A549 (cell line): ENCODE results near the gene FOXP1. TPM values are rescaled to one million over a fixed set of nuclear protein-coding genes. Genes with fewer than 3 reads are reported as not detected.

Experiments used
- ATAC-seq, 2 experiments: fragments of 200-7000 bp in 1 of 2; fragments of >200 bp in 1 of 2; cut with Nextera tagmentation in 1 of 2; cut with Tn5 transposase in 1 of 2; 3 replicates each; pipeline versions ENCODE4 v1.8.0 to v1.9.1; 2018 to 2020; ENCODE audit warnings: mild to moderate bottlenecking in 1 of 2, moderate library complexity in 1 of 2
- CTCF ChIA-PET: fragments of 300-600 bp; sonication (Branson Sonifier 250); formaldehyde crosslinking; extraction: SDS; loops from one replicate; lab custom pipeline; 2021; ENCODE audit warnings: antibody characterized with exemption, inconsistent platforms; lab: Yijun Ruan, JAX
- POLR2A ChIA-PET: fragments of 350-600 bp; formaldehyde crosslinking; extraction: SDS; loops from one replicate; lab custom pipeline; 2021; ENCODE audit warnings: antibody characterized with exemption, inconsistent platforms; lab: Yijun Ruan, JAX
- DNase-seq, 2 experiments: peaks; one replicate each; pipeline versions ENCODE4 v3.0.0 to v3.0.0-alpha.2; 2011 to 2016; ENCODE audit warnings: low read depth in 1 of 2, low spot score in 1 of 2
- FAIRE-seq: peaks from 2 replicates; lab custom pipeline; 2011; peaks lifted over from hg19 to GRCh38; lab: Jason Lieb, UNC
- H3K27ac ChIP-seq, 2 experiments: fragments of >200 bp; sonication (Bioruptor Twin); formaldehyde crosslinking; 3 replicates each; pipeline ENCODE4 v1.5.1; 2016 to 2017
- H3K4me1 ChIP-seq: fragments of >200 bp; sonication (Bioruptor Twin); formaldehyde crosslinking; 3 replicates; pipeline ENCODE4 v1.6.1; 2016
- H3K4me2 ChIP-seq: fragments of >200 bp; sonication (Bioruptor Twin); formaldehyde crosslinking; 3 replicates; pipeline ENCODE4 v1.6.1; 2016
- H3K4me3 ChIP-seq: fragments of >200 bp; sonication (Bioruptor Twin); formaldehyde crosslinking; 3 replicates; pipeline ENCODE4 v1.5.1; 2016
- H3K9me3 ChIP-seq: fragments of >200 bp; sonication (Bioruptor Twin); formaldehyde crosslinking; 3 replicates; pipeline ENCODE4 v1.6.1; 2016
- BCL3 ChIP-seq: fragments of >200 bp; sonication (Bioruptor Twin); formaldehyde crosslinking; IDR thresholded peaks from 3 replicates; pipeline ENCODE4 v1.6.1; 2016
- CBX2 ChIP-seq: fragments of 200-600 bp; sonication (generic); IDR thresholded peaks from 2 replicates; pipeline ENCODE4 v1.6.1; 2016; ENCODE audit warnings: low read depth, mild to moderate bottlenecking, borderline replicate concordance
- CBX8 ChIP-seq: fragments of 200-600 bp; sonication (generic); IDR thresholded peaks from 2 replicates; pipeline ENCODE4 v1.6.1; 2016
- CHD2 ChIP-seq: fragments of 150-350 bp; IDR thresholded peaks from 2 replicates; pipeline ENCODE4 v1.6.1; 2014; ENCODE audit warnings: low read length; ENCODE audit not compliant: partially characterized antibody
- ELK1 ChIP-seq: fragments of 150-350 bp; IDR thresholded peaks from 2 replicates; pipeline ENCODE4 v1.6.1; 2014; ENCODE audit warnings: low read depth, mild to moderate bottlenecking, low read length
- ESRRA ChIP-seq: fragments of 150-350 bp; IDR thresholded peaks from 2 replicates; pipeline ENCODE4 v1.6.1; 2014; ENCODE audit warnings: mild to moderate bottlenecking, low read length, borderline replicate concordance
- FOXS1 ChIP-seq: fragments of 250-450 bp; sonication (Bioruptor Pico); IDR thresholded peaks from 2 replicates; pipeline ENCODE4 v1.5.0; 2020; ENCODE audit warnings: mild to moderate bottlenecking, moderate library complexity
- GATA3 ChIP-seq: IDR thresholded peaks from 2 replicates; pipeline ENCODE4 v1.6.1; 2012; ENCODE audit warnings: borderline replicate concordance
- HDAC2 ChIP-seq: fragments of 200-600 bp; sonication (generic); IDR thresholded peaks from 2 replicates; pipeline ENCODE4 v1.6.1; 2016
- HES2 ChIP-seq: fragments of >200 bp; sonication (Bioruptor Twin); formaldehyde crosslinking; IDR thresholded peaks from 2 replicates; pipeline ENCODE4 v1.6.1; 2016
- HEYL ChIP-seq: fragments of 250-450 bp; sonication (Bioruptor Pico); IDR thresholded peaks from 2 replicates; pipeline ENCODE4 v1.8.0; 2021; ENCODE audit warnings: mild to moderate bottlenecking, moderate library complexity
- JUN ChIP-seq, 2 experiments: fragments of >200 bp; sonication (Bioruptor Twin); formaldehyde crosslinking; IDR thresholded peaks; 2 replicates in 1 of 2; 3 replicates in 1 of 2; pipeline ENCODE4 v1.6.1; 2016 to 2017
- KDM5A ChIP-seq: fragments of 200-600 bp; sonication (generic); IDR thresholded peaks from 2 replicates; pipeline ENCODE4 v1.6.1; 2016; ENCODE audit warnings: antibody characterized with exemption, mild to moderate bottlenecking
- MAX ChIP-seq: IDR thresholded peaks from 2 replicates; pipeline ENCODE4 v1.6.1; 2012
- MYC ChIP-seq: IDR thresholded peaks from 2 replicates; pipeline ENCODE4 v1.6.1; 2012; ENCODE audit warnings: mild to moderate bottlenecking, inconsistent platforms, low read length, improper control_type of control experiment, borderline replicate concordance
- NR3C1 ChIP-seq: fragments of >200 bp; sonication (Bioruptor Twin); formaldehyde crosslinking; IDR thresholded peaks from 3 replicates; pipeline ENCODE4 v1.6.1; 2017
- POLR2A ChIP-seq: IDR thresholded peaks from 2 replicates; pipeline ENCODE4 v1.6.1; 2012; ENCODE audit warnings: mild to moderate bottlenecking, low read length
- POLR2AphosphoS2 ChIP-seq: conservative IDR thresholded peaks from 2 replicates; pipeline ENCODE4 v1.6.1; 2012; ENCODE audit warnings: low read length, improper control_type of control experiment, inconsistent platforms
- RARB ChIP-seq: fragments of 250-450 bp; sonication (Bioruptor Pico); IDR thresholded peaks from 2 replicates; pipeline ENCODE4 v1.8.0; 2021; ENCODE audit warnings: mild to moderate bottlenecking, moderate library complexity
- RFX5 ChIP-seq: fragments of 450-650 bp; IDR thresholded peaks from 2 replicates; pipeline ENCODE4 v1.7.1; 2014; ENCODE audit warnings: antibody characterized with exemption, mild to moderate bottlenecking, moderate library complexity
- SMC3 ChIP-seq: fragments of >200 bp; sonication (Bioruptor Twin); formaldehyde crosslinking; IDR thresholded peaks from 3 replicates; pipeline ENCODE4 v1.6.1; 2018; ENCODE audit warnings: inconsistent platforms
- SREBF2 ChIP-seq: fragments of 450-650 bp; IDR thresholded peaks from 2 replicates; pipeline ENCODE4 v1.6.1; 2014; ENCODE audit warnings: mild to moderate bottlenecking, moderate library complexity
- USF2 ChIP-seq: fragments of 450-650 bp; IDR thresholded peaks from 2 replicates; pipeline ENCODE4 v1.6.1; 2014; ENCODE audit warnings: antibody characterized with exemption
- ZFP36 ChIP-seq: fragments of 450-650 bp; IDR thresholded peaks from 2 replicates; pipeline ENCODE4 v1.6.1; 2014; ENCODE audit warnings: borderline replicate concordance; ENCODE audit not compliant: partially characterized antibody
- ZSCAN20 ChIP-seq: fragments of 250-450 bp; sonication (Bioruptor Pico); IDR thresholded peaks from 2 replicates; pipeline ENCODE4 v1.8.0; 2022; ENCODE audit warnings: mild to moderate bottlenecking, moderate library complexity
- WGBS: methylation state at CpG from one replicate; pipeline ENCODE4 v1.1.6; 2017; ENCODE audit errors: missing lambda C conversion rate; 5-methylcytosine and 5-hydroxymethylcytosine counted together
- polyA plus RNA-seq, 4 experiments: library from polyadenylated mRNA; depleted of rRNA in 3 of 4; stranded (reverse); fragments of >200 nt; fragmentation: RNase III in 1 of 4; extraction: RNeasy Plus Mini Kit Qiagen cat#74134 plus additional on column Dnase treatment in 1 of 4; gene quantifications; 2 replicates in 3 of 4; 3 replicates in 1 of 4; pipeline ENCODE4 v1.2.3, GENCODE V29; 2011 to 2017

Gene FOXP1
- polyA plus RNA-seq, 2 of the 4 experiments (the other 2 are of a cell fraction), result 12.8 to 13.9 TPM

GRCh38 chr3:71075494-71075893 is 508.0 kb downstream of the FOXP1 start:
- POLR2A ChIA-PET, result no interaction called here
- Histone ChIP-seq H3K4me1 (peaks cover 14% of the 10 kb centered on the region; the same call in 2 of the 3 replicates), H3K4me3 (no peak overlapping the region), H3K4me2 (no peak overlapping the region), H3K27ac (no peak overlapping the region), H3K9me3 (no peaks in the 10 kb centered on the region)
- WGBS, result 92% methylated on average over 2 of the region's 2 CpGs
- TF ChIP-seq FOXS1 (CRISPR knock-in tag) (no peak), POLR2AphosphoS2 (no peak), MAX (no peak), NR3C1 (no peak), SREBF2 (no peak), ZSCAN20 (CRISPR knock-in tag) (no peak), USF2 (no peak), HDAC2 (no peak), CHD2 (no peak), CBX2 (no peak), ZFP36 (no peak), SMC3 (no peak)
- ATAC-seq (no peak), DNase-seq (no peak), FAIRE-seq (no peak)
- CTCF ChIA-PET, result interaction anchor here (1.1 kb wide), 1 partner anchor 13 kb away, joined by 4 read pairs; no protein-coding TSS in a partner anchor

- WGBS, result 87% methylated on average over 3 of the region's 3 CpGs
- Histone ChIP-seq H3K4me3 (no peak overlapping the region), H3K4me1 (peaks cover 20% of the 10 kb centered on the region), H3K4me2 (no peak overlapping the region), H3K27ac (peak overlapping the region in 1 of 2 experiments; percentile 22; a peak in 1 of 6 replicates), H3K9me3 (no peaks in the 10 kb centered on the region)
- FAIRE-seq, result no peak
- no peak for ATAC-seq
- TF ChIP-seq MAX (no peak), POLR2AphosphoS2 (no peak), JUN (IDR thresholded peaks at IDR 0.05) (no peak), SMC3 (no peak), RARB (CRISPR knock-in tag) (no peak), MYC (no peak), ELK1 (no peak), CHD2 (no peak), CBX2 (no peak), CBX8 (no peak), GATA3 (no peak)
- POLR2A ChIA-PET, result no interaction called here
- DNase-seq, result no peak
- CTCF ChIA-PET, result no interaction called here
These were observed 509.1 kb downstream of the FOXP1 start for GRCh38 chr3:71074423-71074822.

- H3K4me1 ChIP-seq, result peaks cover 14% of the 10 kb centered on the region
- CTCF ChIA-PET, result no interaction called here
- H3K9me3 ChIP-seq, result no peaks in the 10 kb centered on the region
- POLR2A ChIA-PET, result no interaction called here
- H3K27ac ChIP-seq, result no peak overlapping the region
- H3K4me3 ChIP-seq, result no peak overlapping the region
- H3K4me2 ChIP-seq, result no peak overlapping the region
- WGBS, result 96% methylated on average over 4 of the region's 4 CpGs
- ATAC-seq, result no peak
- TF ChIP-seq BCL3 (no peak), NR3C1 (no peak), MYC (no peak), ELK1 (no peak), MAX (no peak), RFX5 (no peak), CBX8 (no peak), HES2 (no peak), CHD2 (no peak), HEYL (CRISPR knock-in tag) (no peak), ESRRA (no peak), KDM5A (no peak), POLR2A (no peak)
- TF ChIP-seq, all 56 proteins: peak for 0
- no peak for DNase-seq
- FAIRE-seq, result no peak
These were observed 510.5 kb downstream of the FOXP1 start for GRCh38 chr3:71072986-71073385.
